Suprapubic skin (tissue), 4 donors: ENCODE measurements around the gene AP4S1. TPM values are rescaled to one million over a fixed set of nuclear protein-coding genes. Genes with fewer than 3 reads are reported as not detected.
"Not testable (repeated sequence)": the region's sequence is repeated elsewhere in the genome, so short reads cannot be mapped to it uniquely, and the experiment has no call there.

Source experiments
- DNase-seq, 2 donors: peaks; one replicate each; pipeline ENCODE4 v3.0.0-alpha.2; 2019; ENCODE audit warnings: low spot score in 2 of 2
- H3K27ac ChIP-seq: fragments of 200-600 bp; sonication (generic); one replicate; pipeline ENCODE4 v1.5.1; 2019
- H3K27me3 ChIP-seq: fragments of 200-600 bp; sonication (generic); one replicate; pipeline ENCODE4 v1.5.1; 2019
- H3K36me3 ChIP-seq: fragments of 200-600 bp; sonication (generic); one replicate; pipeline ENCODE4 v1.5.1; 2019
- H3K4me1 ChIP-seq: fragments of 200-600 bp; sonication (generic); one replicate; pipeline ENCODE4 v1.5.1; 2019
- H3K4me3 ChIP-seq: fragments of 200-600 bp; sonication (generic); one replicate; pipeline ENCODE4 v1.5.1; 2019; ENCODE audit warnings: mild to moderate bottlenecking
- H3K9me3 ChIP-seq: fragments of 200-600 bp; sonication (generic); one replicate; pipeline ENCODE4 v1.5.1; 2019
- EP300 ChIP-seq: sonication (generic); formaldehyde crosslinking; IDR thresholded peaks from one replicate; pipeline ENCODE4 v1.6.1; 2017; ENCODE audit warnings: antibody characterized with exemption
- POLR2A ChIP-seq, 2 donors: fragments of 450-650 bp; IDR thresholded peaks; one replicate each; pipeline ENCODE4 v1.6.1; 2017; ENCODE audit warnings: antibody characterized with exemption in 2 of 2, mild to moderate bottlenecking in 2 of 2, moderate library complexity in 2 of 2
- POLR2AphosphoS5 ChIP-seq, 3 donors: sonication (generic); formaldehyde crosslinking; IDR thresholded peaks; one replicate each; pipeline ENCODE4 v1.6.1; 2017; ENCODE audit warnings: antibody characterized with exemption in 3 of 3
- WGBS: methylation state at CpG from one replicate; pipeline ENCODE4 v1.1.5; 2018; 5-methylcytosine and 5-hydroxymethylcytosine counted together
- total RNA-seq, 4 donors: library from RNA; depleted of rRNA; stranded (reverse); fragments of >200 nt; gene quantifications; one replicate each; pipeline ENCODE4 v1.1.0, GENCODE V29; 2016
- TF ChIP-seq, protein P1 (sequence below), 2 donors: fragments of 200-600 bp in 1 of 2; fragments of 450-650 bp in 1 of 2; sonication (generic) in 1 of 2; IDR thresholded peaks; one replicate each; pipeline ENCODE4 v1.5.1; 2016 to 2019; ENCODE audit warnings: antibody characterized with exemption in 2 of 2, mild to moderate bottlenecking in 1 of 2, moderate library complexity in 1 of 2

Gene AP4S1
- total RNA-seq, 4 donors from 2014 or later: 4.5 to 7.4 (median 5.2) TPM

DNA sequence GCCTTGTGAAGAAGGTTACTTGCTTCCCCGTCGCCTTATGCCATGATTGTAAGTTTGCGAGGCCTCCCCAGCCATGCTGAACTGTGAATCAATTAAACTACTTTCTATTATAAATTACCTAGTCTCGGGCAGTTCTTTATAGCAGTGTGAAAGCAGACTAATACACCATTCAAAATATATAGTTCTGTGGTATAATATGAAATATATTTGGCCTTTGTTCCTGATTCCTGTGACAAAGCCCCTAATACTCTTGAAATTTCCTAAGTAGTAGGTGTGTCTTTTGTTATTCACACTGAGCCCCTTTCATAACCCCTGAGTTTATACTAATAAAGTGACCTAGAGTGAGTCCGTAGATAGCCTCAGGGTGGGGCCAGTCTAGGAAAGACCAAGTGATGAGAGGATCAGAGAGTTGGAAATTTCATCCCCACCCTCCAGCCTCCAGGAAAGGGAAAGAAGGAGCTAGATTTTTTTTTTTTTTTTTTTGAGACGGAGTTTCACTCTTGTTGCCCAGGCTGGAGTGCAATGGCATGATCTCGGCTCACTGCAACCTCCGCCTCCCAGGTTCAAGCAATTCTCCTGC is 20.1 kb downstream of the AP4S1 start:
- no peaks in the 10 kb centered on the region for H3K27me3 ChIP-seq
- no peak overlapping the region for H3K27ac ChIP-seq
- TF ChIP-seq, protein P1, sequence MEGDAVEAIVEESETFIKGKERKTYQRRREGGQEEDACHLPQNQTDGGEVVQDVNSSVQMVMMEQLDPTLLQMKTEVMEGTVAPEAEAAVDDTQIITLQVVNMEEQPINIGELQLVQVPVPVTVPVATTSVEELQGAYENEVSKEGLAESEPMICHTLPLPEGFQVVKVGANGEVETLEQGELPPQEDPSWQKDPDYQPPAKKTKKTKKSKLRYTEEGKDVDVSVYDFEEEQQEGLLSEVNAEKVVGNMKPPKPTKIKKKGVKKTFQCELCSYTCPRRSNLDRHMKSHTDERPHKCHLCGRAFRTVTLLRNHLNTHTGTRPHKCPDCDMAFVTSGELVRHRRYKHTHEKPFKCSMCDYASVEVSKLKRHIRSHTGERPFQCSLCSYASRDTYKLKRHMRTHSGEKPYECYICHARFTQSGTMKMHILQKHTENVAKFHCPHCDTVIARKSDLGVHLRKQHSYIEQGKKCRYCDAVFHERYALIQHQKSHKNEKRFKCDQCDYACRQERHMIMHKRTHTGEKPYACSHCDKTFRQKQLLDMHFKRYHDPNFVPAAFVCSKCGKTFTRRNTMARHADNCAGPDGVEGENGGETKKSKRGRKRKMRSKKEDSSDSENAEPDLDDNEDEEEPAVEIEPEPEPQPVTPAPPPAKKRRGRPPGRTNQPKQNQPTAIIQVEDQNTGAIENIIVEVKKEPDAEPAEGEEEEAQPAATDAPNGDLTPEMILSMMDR (IDR thresholded peaks at IDR 0.05): no peak
- TF ChIP-seq POLR2AphosphoS5 (IDR thresholded peaks at IDR 0.05): no peak
- TF ChIP-seq POLR2A (IDR thresholded peaks at IDR 0.05): no peak
- no peak for TF ChIP-seq EP300
- WGBS: 97% methylated on average over 8 of the region's 8 CpGs
- no peak overlapping the region for H3K4me3 ChIP-seq
- no peaks in the 10 kb centered on the region for H3K36me3 ChIP-seq
- H3K4me1 ChIP-seq: peaks cover 4% of the 10 kb centered on the region
- no peaks in the 10 kb centered on the region for H3K9me3 ChIP-seq
- no peak for DNase-seq

DNA sequence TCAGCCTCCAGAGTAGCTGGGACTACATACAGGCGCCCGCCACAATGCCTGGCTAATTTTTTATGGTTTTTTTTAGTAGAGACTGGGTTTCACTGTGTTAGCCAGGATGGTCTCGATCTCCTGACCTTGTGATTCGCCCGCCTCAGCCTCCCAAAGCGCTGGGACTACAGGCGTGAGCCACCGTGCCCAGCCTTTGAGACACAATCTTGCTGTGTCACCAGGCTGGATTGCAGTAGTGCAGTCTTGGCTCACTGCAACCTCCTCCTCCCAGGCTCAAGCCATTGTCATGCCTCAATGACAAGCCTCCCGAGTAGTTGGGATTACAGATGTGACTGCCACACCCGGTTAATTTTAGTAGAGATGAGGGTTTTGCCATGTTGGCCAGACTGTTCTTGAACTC is 22.1 kb downstream of the AP4S1 start:
- WGBS: 89% methylated on average over 10 of the region's 10 CpGs
- TF ChIP-seq POLR2A (IDR thresholded peaks at IDR 0.05) (no peak), EP300 (no peak), POLR2AphosphoS5 (IDR thresholded peaks at IDR 0.05) (no peak)
- TF ChIP-seq, protein P1 (IDR thresholded peaks at IDR 0.05): no peak
- DNase-seq: no peak
- Histone ChIP-seq H3K27me3 (no peaks in the 10 kb centered on the region), H3K9me3 (no peaks in the 10 kb centered on the region), H3K4me3 (no peak overlapping the region), H3K36me3 (no peaks in the 10 kb centered on the region), H3K27ac (peak overlapping the region; percentile 2), H3K4me1 (peaks cover 4% of the 10 kb centered on the region)

GRCh38 chr14:31051023-31051422 is 25.6 kb downstream of the AP4S1 start:
- Histone ChIP-seq H3K9me3 (no peaks in the 10 kb centered on the region), H3K27me3 (no peaks in the 10 kb centered on the region), H3K4me3 (no peak overlapping the region), H3K4me1 (peaks cover 4% of the 10 kb centered on the region), H3K36me3 (no peaks in the 10 kb centered on the region), H3K27ac (no peak overlapping the region)
- no peak for DNase-seq
- 93% methylated on average over 7 of the region's 7 CpGs for WGBS
- no peak for TF ChIP-seq EP300
- TF ChIP-seq POLR2AphosphoS5 (IDR thresholded peaks at IDR 0.05): no peak
- TF ChIP-seq POLR2A (IDR thresholded peaks at IDR 0.05): no peak
- TF ChIP-seq, protein P1 (IDR thresholded peaks at IDR 0.05): no peak

DNA sequence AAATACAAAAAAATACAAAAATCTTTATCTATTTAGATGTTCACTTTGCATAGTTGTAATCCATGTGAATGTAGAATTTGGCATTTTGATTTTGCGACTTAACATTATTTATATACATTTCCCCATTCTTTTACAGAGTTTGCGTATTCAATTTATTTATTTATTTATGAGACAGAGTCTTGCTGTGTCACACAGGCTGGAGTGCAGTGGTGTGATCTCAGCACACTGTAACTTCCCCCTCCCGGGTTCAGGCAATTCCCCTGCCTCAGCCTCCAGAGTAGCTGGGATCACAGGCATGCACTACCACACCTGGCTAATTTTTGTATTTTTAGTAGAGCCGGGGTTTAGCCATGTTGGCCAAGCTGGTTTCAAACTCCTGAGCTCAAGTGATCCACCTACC is 26.1 kb downstream of the AP4S1 start:
- Histone ChIP-seq H3K4me3 (no peak overlapping the region), H3K36me3 (no peaks in the 10 kb centered on the region), H3K27me3 (no peaks in the 10 kb centered on the region), H3K4me1 (peaks cover 4% of the 10 kb centered on the region), H3K27ac (no peak overlapping the region), H3K9me3 (no peaks in the 10 kb centered on the region)
- no peak for DNase-seq
- TF ChIP-seq POLR2AphosphoS5 (IDR thresholded peaks at IDR 0.05) (no peak), EP300 (no peak), POLR2A (IDR thresholded peaks at IDR 0.05) (no peak)
- TF ChIP-seq, protein P1 (IDR thresholded peaks at IDR 0.05): no peak
- WGBS: 83% methylated on average over 4 of the region's 4 CpGs

GRCh38 chr14:31052905-31053586 is 27.6 kb downstream of the AP4S1 start:
- not testable (repeated sequence) for H3K27me3 ChIP-seq, H3K9me3 ChIP-seq, H3K36me3 ChIP-seq, H3K4me3 ChIP-seq, H3K27ac ChIP-seq, H3K4me1 ChIP-seq
- WGBS: 68% methylated on average over 9 of the region's 9 CpGs
- peak in 1 of 3 donors; percentile 15 for TF ChIP-seq POLR2AphosphoS5 (IDR thresholded peaks at IDR 0.05)
- DNase-seq: peak; percentile 69 to 80
